Activated CD4-positive, alpha-beta T cell treated with anti-CD3 and anti-CD28 coated beads, Interleukin-2, Interleukin-4, amounts not matched to agents 100 ng/mL and 50 ng/mL, durations not matched to agents 16 hours and 8 hours (primary cell): Measurements from ENCODE around the gene SNAP47.
A peak's percentile ranks its signal among the peaks of the same experiment; 100 is the strongest.

Experiments used
- DNase-seq: peaks from one replicate; pipeline ENCODE4 v3.0.0-alpha.2; 2020; ENCODE audit warnings: low spot score

SNAP47 gene

GRCh38 chr1:227749916-227750710, 14.9 kb downstream of the SNAP47 start:
- DNase-seq = no peak

- no peak for DNase-seq
Observed at GRCh38 chr1:227753999-227754711, 18.9 kb downstream of the SNAP47 start.

- no peak for DNase-seq
Observed at GRCh38 chr1:227754958-227755357, 19.7 kb downstream of the SNAP47 start.

GRCh38 chr1:227756172-227756959, 21.1 kb downstream of the SNAP47 start:
- DNase-seq = no peak

- no peak for DNase-seq
Observed at GRCh38 chr1:227757781-227758180, 22.5 kb downstream of the SNAP47 start.

- peak; percentile 75 for DNase-seq
Observed at GRCh38 chr1:227758366-227758765, 23.1 kb downstream of the SNAP47 start.

- peak; percentile 71 for DNase-seq
Observed at GRCh38 chr1:227759341-227760300, 24.4 kb downstream of the SNAP47 start.

- no peak for DNase-seq
Observed at GRCh38 chr1:227760377-227760776, 25.1 kb downstream of the SNAP47 start.

- DNase-seq = no peak
Observed at GRCh38 chr1:227761621-227762230, 26.5 kb downstream of the SNAP47 start.

GRCh38 chr1:227762231-227762911, 27.1 kb downstream of the SNAP47 start:
- peak; percentile 89 for DNase-seq

- DNase-seq = no peak
Observed at GRCh38 chr1:227763246-227764018, 28.2 kb downstream of the SNAP47 start.

GRCh38 chr1:227764019-227764391, 28.8 kb downstream of the SNAP47 start:
- no peak for DNase-seq

GRCh38 chr1:227765261-227766014, 30.2 kb downstream of the SNAP47 start:
- DNase-seq = no peak

- peak; percentile 82 for DNase-seq
Observed at GRCh38 chr1:227766015-227766634, 30.9 kb downstream of the SNAP47 start.

- DNase-seq = no peak
Observed at GRCh38 chr1:227766653-227767277, 31.5 kb downstream of the SNAP47 start.

- no peak for DNase-seq
Observed at GRCh38 chr1:227767401-227768124, 32.3 kb downstream of the SNAP47 start.

GRCh38 chr1:227768125-227768439, 32.8 kb downstream of the SNAP47 start:
- no peak for DNase-seq
